Tibial nerve (tissue), 4 donors: ENCODE results near the gene RCSD1.

Experiments
- EP300 ChIP-seq, 2 donors: sonication (generic); formaldehyde crosslinking; IDR thresholded peaks; one replicate each; pipeline ENCODE4 v1.6.1; 2017; ENCODE audit warnings: antibody characterized with exemption in 2 of 2, mild to moderate bottlenecking in 1 of 2
- POLR2A ChIP-seq, 2 donors: fragments of 450-650 bp; IDR thresholded peaks; one replicate each; pipeline ENCODE4 v1.6.1; 2017; ENCODE audit warnings: antibody characterized with exemption in 2 of 2, mild to moderate bottlenecking in 2 of 2, moderate library complexity in 2 of 2
- TF ChIP-seq, protein P1 (sequence below), 5 experiments: fragments of 200-600 bp in 3 of 5; fragments of 450-650 bp in 2 of 5; sonication (generic) in 3 of 5; IDR thresholded peaks; one replicate each; pipeline ENCODE4 v1.5.1; 2016 to 2019; ENCODE audit warnings: antibody characterized with exemption in 5 of 5, mild to moderate bottlenecking in 3 of 5, moderate library complexity in 2 of 5

DNA sequence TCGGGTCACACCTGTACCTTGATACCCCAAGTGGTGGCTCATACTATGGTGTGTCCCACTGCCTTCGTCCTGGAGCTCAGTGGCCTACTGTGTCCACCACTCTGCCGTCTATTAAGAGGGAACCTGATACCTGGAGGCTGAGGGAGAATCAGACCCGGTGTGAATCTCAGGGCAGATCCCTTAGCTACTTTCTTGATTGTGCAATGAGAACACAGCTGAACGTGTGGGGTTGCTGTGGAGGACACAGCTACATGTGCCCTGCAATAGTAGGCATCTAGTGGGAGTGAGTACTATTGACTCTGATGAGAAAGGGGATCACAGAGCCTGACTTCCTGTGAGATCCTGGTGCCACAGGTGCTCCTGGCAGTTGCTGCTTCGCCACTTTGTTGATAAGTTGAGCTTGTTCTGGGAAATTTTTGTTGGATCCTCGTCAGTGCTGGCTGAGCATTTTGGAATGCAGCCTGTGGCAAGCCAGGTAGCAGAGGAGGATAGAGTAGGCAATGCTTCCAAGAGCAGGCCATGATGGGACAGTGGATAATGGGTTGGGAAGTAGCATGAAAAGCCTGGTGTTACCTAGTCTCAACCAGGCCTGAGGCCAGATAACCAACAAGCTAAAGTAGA is 63.5 kb downstream of the RCSD1 start:
- TF ChIP-seq EP300 (IDR thresholded peaks at IDR 0.05) (no peak), POLR2A (IDR thresholded peaks at IDR 0.05) (no peak)
- TF ChIP-seq, protein P1, sequence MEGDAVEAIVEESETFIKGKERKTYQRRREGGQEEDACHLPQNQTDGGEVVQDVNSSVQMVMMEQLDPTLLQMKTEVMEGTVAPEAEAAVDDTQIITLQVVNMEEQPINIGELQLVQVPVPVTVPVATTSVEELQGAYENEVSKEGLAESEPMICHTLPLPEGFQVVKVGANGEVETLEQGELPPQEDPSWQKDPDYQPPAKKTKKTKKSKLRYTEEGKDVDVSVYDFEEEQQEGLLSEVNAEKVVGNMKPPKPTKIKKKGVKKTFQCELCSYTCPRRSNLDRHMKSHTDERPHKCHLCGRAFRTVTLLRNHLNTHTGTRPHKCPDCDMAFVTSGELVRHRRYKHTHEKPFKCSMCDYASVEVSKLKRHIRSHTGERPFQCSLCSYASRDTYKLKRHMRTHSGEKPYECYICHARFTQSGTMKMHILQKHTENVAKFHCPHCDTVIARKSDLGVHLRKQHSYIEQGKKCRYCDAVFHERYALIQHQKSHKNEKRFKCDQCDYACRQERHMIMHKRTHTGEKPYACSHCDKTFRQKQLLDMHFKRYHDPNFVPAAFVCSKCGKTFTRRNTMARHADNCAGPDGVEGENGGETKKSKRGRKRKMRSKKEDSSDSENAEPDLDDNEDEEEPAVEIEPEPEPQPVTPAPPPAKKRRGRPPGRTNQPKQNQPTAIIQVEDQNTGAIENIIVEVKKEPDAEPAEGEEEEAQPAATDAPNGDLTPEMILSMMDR (IDR thresholded peaks at IDR 0.05) = no peak
